GM18868 (cell line): ENCODE results near the gene CDX2.
"Not testable (repeated sequence)": the region's sequence is repeated elsewhere in the genome, so short reads cannot be mapped to it uniquely, and the experiment has no call there.

Source experiments
- ATAC-seq: cut with Tn5 transposase; IDR thresholded peaks from one replicate; pipeline ENCODE4 v1.9.1; 2021; ENCODE audit warnings: mild to moderate bottlenecking, moderate library complexity; ENCODE audit not compliant: unreplicated experiment

The CDX2 gene

DNA sequence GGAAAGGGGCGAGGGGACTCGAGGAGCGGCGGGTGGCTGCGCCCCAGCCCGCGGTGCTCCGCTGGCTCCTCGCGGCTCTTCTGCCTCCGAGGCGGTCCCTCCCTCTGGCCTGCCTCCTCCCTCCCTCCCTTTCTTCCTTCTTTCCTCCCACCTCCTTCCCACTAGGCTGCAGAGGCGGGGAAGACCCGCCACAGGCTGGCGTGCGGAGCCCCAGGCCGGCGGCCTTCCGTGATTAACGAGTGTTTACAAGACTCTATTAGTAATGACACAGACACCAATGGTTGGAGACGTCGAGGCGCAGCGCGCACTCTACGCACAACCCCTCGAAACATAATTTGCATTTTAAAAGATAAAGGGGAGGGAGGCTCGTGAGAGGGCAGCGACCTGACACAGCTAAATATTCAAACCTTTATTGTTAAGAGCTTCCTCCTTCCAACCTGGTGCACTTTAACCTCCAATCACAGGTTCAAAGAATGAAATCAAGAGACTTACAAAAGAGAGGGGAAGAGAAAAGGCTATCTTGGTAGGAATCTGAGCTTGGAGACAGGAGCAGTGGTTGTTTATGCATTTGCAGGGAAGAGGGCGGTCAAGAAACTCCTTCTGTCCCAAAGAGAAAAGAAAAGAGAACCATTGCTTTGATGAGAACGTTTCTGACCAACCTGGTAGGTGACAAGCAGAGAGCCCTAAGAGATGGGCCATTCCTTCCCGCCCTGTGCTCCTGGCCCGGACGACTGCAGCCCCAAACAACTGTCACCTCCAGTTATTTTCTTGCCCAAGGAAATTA lies at the start of gene CDX2:
TSS of gene CDX2 (minus strand) at position 234 of the 784 bp plus-strand sequence. CDS start 309 bp downstream, outside the sequence.
- ATAC-seq: no peak

GRCh38 chr13:28014301-28014700 lies 45.2 kb upstream of the CDX2 start:
- no peak for ATAC-seq

GRCh38 chr13:28013482-28013881 lies 44.4 kb upstream of the CDX2 start:
- no peak for ATAC-seq

GRCh38 chr13:28012896-28013295 lies 43.8 kb upstream of the CDX2 start:
- peak; percentile 94 for ATAC-seq

- ATAC-seq: no peak
Observed at GRCh38 chr13:28012383-28012782, 43.3 kb upstream of the CDX2 start.

GRCh38 chr13:28010046-28010445 lies 40.9 kb upstream of the CDX2 start:
- no peak for ATAC-seq

DNA sequence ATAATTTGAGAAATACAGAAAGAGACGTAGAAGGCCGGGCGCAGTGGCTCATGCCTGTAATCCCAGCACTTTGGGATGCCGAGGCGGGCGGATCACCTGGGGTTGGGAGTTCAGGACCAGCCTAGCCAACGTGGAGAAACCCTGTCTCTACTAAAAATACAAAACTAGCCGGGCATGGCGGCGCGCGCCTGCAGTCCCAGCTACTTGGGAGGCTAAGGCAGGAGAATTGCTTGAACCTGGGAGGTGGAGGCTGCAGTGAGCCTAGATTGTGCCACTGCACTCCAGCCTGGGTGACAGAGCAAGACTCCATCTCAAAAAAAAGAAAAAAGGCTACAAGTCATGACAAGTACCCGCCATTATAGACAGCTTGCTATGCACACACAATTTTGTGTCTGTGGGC lies 35.9 kb upstream of the CDX2 start:
- not testable (repeated sequence) for ATAC-seq

DNA sequence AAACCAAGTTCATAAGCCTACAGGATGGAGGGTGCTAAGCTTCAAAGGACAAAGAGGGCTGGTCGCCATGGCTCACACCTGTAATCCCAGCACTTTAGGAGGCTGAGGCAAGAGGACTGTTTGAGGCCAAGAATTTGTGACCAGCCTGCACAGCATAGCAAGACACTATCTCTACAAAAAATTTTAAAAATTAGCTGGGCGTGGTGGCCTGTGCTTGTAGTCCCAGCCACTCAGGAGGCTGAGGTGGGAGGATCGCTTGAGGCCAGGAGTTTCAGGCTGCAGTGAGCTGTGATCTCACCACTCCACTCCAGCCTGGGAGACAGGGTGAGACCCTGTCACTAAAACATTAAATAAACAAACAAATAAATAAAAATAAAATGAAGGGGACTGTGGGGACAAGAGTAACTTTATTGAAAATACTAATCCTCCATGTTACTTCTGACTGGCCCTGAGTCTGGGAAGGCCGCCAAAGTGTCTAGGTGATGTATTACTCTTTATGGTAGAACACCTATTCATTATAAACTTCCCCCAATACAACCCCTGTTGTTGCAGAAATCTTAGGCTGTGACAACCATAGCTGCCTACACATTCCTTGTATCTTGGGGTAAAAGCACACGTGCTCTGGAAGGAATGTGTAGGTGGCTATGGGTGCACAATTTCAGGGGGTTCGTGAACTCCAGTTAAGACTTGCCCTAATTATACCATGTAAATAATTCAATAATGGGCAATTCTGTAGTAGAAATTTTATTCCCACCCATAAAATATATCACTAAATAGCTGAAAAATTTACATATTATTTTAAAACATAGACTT lies 34.0 kb upstream of the CDX2 start:
- no peak for ATAC-seq

DNA sequence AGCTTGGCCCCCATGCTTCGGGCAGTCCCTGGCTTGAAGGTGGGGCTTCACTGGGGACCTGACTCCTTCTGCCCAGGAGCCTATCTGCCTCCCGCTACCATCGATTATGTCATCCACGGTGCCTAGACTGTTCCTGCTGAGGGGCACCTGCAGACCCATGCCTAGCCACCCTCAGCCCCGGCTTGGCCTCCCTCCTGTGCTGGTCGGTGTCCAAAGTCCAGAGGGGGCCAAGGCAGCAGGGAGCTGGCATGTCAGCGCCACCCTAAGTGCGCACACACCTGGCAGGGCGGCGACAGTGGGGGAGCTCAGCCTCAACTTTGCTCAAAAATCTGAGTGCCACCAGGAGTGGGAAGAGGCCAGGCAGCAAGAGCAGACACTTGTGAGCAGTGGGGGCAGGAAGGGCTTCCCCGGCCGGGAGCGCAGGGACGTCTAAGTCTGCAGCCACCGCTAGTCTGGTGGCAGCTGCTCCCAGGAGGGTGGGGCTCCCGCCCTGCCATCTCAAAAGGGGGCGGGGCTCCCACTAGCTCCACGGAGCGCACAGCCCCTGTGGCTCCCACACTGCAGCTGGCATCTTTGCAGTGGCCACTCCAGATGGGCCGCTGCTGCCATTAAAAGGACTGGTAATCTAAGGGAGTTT lies 32.8 kb upstream of the CDX2 start:
- no peak for ATAC-seq

DNA sequence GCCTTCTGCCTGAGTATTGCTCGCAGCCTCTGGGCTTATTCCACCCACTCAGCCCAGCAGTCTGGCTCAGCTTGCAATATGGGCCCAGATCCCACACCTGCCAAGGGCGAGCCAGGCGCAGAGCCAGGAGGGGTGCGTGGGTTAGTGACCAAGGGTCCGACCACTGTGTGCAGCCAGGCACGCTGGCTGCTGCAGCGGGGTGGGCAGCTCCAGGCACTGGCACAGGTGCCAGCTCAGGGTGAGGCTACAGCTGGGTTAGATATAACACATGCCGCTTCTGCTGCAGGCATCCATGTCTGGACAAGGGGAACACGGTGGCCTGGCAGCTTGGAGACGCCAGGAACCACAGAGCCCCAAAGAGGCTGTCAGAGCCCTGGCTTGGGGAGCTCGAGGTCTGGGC lies 31.9 kb upstream of the CDX2 start:
- no peak for ATAC-seq

DNA sequence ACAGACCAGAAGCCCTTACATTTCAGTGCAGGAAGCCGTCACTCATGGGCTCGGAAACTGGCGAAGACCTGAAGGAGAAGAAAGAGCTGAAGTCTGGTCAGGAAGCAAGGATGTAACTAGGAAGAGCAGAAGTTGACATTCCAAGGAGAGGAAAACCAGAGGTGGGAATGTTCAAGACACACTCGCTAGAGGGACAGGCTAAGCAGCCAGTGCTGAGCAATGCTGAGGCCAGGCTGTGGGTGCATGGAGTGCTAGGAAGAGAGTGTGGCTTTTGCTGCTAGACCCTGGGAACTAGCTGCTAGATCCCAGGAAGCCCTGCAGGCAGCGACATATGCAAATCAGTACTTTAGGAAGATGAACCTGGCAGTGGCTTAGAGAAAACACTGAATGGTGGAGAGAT lies 31.5 kb upstream of the CDX2 start:
- ATAC-seq: no peak

DNA sequence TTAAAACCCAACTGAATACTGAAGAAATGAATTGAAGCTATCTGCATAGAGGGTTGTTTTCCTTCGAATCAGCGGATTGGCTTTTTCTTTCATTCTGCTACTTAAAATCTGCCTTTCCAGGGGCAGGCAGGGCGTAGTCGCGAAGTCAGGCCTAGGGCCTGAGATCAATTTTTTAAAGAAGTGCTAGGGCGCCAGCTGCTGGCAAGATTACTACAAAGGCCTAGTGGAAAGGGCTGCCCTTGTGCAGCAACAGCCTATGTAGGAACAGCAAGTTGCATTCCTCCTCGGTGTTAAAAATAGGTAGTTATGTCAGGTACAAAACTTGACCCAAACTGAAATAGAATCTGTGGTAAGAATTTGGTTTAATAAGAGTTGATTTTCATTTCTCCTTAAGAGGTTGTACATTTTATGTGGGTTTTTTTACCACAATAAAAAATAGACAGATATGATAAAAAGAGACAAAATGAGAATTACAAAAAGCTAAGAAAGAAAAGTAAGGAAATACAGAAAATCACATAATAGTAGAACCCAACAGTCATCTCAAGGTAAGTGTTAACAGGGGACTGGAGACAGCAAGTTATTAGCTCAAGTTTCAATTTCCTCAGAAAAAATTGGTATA lies 28.9 kb upstream of the CDX2 start:
- peak; percentile 81 for ATAC-seq

DNA sequence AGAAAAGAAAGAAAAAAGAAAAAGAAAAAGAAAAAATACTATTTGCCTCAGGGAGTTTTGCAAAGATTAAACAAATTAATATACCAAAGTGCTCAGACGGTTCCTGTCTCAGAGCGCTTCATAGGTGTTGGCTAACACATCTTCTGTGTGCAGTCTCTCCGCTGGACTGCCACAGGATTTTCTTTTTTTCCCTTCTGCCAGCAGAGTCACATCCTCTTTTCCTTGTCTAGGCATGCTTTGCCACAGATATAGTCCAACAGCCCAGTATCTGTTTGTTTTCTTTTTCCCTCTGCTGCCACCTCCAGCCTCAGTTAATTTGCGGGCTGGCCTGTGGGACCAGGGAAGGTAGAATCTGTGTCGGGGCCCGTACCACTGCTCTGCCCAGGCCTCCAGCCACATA lies 22.8 kb upstream of the CDX2 start:
- ATAC-seq: no peak

GRCh38 chr13:27988520-27988919 lies 19.4 kb upstream of the CDX2 start, which contains the start of gene URAD:
Gene URAD (minus strand): TSS chr13:27988693. CDS start chr13:27988637, 56 bp downstream.
- ATAC-seq: no peak

- no peak for ATAC-seq
Observed at GRCh38 chr13:27985600-27985999, 16.5 kb upstream of the CDX2 start.

GRCh38 chr13:27982361-27982760 lies 13.2 kb upstream of the CDX2 start:
- ATAC-seq: no peak

GRCh38 chr13:27981006-27981708 lies 12.0 kb upstream of the CDX2 start:
- no peak for ATAC-seq

DNA sequence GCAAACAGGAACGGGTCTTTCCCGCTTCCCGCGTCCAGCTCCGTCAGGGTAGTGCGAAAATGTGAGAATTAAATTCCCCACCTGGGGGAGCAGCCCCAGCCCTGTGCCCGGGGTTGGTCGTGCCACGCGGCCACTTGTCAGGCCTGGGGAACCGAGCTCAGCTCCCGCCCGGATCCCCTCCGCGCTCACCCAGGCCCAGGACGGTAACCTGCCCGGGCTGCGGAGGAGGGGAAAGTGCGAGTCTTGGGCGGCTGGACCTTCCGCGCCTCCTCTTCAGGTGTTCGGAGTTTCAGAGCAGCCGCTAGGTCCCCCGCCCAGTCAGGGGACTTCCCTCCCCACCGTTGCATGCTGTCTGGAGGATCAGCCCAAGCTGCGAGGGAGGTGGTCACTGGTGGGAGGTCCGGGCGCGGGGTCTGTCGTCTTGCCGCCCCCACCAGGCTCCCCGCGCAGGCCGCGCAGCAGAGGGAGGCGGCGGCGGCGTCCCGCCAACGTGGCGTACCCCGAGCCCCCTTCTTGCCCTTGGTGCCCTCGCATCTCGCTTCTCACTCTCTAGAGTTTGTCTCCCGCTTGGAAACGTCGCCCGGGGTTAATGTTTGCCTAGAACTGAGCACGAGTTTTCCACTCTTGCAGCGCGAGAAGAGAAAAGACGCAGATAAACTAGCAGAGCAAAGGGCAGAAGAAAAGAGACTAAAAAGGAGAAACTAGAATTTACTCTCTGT lies 11.3 kb upstream of the CDX2 start:
- ATAC-seq: no peak

DNA sequence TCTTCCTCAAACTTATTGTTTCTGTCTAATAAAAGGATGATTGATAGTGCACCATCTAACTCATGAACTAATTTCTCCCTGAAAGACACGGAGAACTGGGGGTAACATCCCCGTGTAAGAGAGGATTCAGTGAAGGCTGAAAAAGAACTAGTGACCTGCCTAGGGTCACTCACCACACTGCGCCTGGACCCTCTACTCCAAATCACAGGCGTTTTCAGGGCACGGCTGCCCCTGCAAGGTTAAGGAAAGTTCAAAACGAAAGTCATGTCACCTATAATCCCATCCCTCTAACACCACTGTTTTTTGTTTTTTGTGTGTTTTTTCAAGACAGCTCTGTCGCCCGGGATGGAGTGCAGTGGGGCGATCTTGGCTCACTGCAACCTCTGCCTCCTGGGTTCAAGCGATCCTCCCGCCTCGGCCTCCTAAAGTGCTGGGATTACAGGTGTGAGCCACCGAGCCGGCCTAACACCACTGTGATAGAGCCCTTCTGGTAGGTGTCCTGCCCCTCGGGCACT lies 10.7 kb upstream of the CDX2 start:
- ATAC-seq: no peak
